ENCODE data around the gene MYO16.

Gene MYO16

DNA sequence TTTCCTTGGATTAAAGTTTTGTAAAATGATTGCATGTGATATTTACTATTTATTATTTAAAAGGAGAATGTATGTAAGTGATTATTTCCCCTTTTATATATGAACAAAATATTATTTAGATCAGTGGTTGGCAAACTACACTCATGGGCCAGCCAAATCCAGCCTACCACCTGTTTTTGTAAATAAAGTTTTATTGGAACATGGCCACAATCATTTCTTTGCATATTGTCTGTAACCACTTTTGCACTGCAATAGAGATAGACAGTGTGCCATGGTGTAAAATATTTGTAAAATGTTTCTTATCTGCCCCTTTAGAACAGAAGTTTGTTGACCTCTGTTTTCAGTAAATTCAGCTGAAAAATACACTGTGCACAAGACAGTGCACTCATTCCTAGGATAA, 426.4 kb downstream of the MYO16 start:
- DNase-seq (ENCODE audit: low read depth): no peak
- no peak overlapping the region for H3K4me3 ChIP-seq (ENCODE audit: low read depth, low read length)
- TF ChIP-seq, protein P1, sequence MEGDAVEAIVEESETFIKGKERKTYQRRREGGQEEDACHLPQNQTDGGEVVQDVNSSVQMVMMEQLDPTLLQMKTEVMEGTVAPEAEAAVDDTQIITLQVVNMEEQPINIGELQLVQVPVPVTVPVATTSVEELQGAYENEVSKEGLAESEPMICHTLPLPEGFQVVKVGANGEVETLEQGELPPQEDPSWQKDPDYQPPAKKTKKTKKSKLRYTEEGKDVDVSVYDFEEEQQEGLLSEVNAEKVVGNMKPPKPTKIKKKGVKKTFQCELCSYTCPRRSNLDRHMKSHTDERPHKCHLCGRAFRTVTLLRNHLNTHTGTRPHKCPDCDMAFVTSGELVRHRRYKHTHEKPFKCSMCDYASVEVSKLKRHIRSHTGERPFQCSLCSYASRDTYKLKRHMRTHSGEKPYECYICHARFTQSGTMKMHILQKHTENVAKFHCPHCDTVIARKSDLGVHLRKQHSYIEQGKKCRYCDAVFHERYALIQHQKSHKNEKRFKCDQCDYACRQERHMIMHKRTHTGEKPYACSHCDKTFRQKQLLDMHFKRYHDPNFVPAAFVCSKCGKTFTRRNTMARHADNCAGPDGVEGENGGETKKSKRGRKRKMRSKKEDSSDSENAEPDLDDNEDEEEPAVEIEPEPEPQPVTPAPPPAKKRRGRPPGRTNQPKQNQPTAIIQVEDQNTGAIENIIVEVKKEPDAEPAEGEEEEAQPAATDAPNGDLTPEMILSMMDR (IDR thresholded peaks at IDR 0.05; ENCODE audit: insufficient read depth, low read depth, low read length, missing control alignments): no peak

GRCh38 chr13:109058087-109058486, 428.7 kb downstream of the MYO16 start:
- no peak overlapping the region for H3K4me3 ChIP-seq (ENCODE audit: low read depth, low read length)
- TF ChIP-seq, protein P1 (IDR thresholded peaks at IDR 0.05; ENCODE audit: insufficient read depth, low read depth, low read length, missing control alignments): no peak
- no peak for DNase-seq (ENCODE audit: low read depth)

DNA sequence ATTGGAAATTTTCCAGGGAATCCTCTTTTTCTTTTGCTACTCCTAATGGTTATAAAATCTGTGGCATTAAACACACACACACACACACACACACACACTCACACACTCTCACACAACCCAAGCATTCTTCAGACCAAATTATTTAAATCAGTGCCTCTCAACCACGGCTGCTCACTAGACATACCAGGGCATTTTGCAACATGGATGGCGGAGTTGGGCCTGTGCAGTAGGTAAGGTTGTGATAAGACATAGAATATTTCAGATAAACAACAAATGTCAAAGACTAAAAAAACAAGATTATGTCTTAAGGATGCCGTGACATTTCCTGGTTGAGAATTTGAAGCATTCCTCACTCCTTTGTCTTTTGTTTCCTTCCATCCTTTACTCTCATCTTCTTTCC, 443.1 kb downstream of the MYO16 start:
- TF ChIP-seq, protein P1 (IDR thresholded peaks at IDR 0.05; ENCODE audit: insufficient read depth, low read depth, low read length, missing control alignments): no peak
- H3K4me3 ChIP-seq (ENCODE audit: low read depth, low read length): no peak overlapping the region
- no peak for DNase-seq (ENCODE audit: low read depth)

DNA sequence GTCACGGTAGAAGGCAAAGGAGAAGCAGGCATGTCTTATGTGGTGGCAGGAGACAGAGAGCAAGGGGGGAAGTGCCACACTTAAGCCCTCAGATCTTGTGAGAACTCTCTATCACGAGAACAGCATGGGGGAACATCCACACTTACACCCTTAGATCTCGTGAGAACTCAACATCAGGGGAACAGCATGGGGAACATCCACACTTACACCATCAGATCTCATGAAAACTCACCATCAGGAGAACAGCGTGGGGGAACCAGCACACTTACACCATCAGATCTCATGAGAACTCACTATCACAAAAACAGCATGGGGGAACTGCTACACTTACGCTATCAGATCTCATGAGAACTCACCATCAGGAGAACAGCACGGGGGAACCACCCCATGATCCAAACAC, 445.0 kb downstream of the MYO16 start:
- H3K4me3 ChIP-seq (ENCODE audit: low read depth, low read length): no peak overlapping the region
- TF ChIP-seq, protein P1 (IDR thresholded peaks at IDR 0.05; ENCODE audit: insufficient read depth, low read depth, low read length, missing control alignments): no peak
- DNase-seq (ENCODE audit: low read depth): no peak

DNA sequence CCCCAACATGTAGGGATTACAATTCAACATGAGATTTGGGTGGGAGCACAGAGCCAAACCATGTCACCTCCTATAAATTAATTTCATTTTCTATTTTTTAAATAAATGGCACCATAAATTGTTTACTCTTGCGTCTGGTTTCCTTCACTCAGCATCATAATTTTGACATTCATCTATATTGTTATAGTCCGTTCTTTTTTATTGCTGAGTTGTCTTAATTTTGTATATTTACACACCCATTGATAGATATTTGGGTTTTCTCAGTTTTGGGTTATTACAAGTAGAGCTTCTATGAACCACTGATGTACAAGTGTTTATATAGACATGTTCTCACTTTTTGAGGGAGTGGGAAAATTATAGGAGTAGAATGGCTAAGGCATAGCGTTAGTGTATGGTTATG, 445.4 kb downstream of the MYO16 start:
- DNase-seq (ENCODE audit: low read depth): no peak
- no peak overlapping the region for H3K4me3 ChIP-seq (ENCODE audit: low read depth, low read length)
- TF ChIP-seq, protein P1 (IDR thresholded peaks at IDR 0.05; ENCODE audit: insufficient read depth, low read depth, low read length, missing control alignments): no peak

GRCh38 chr13:109087916-109088623, 458.7 kb downstream of the MYO16 start:
- H3K4me3 ChIP-seq (ENCODE audit: low read depth, low read length): no peak overlapping the region
- TF ChIP-seq, protein P1 (IDR thresholded peaks at IDR 0.05; ENCODE audit: insufficient read depth, low read depth, low read length, missing control alignments): no peak
- DNase-seq (ENCODE audit: low read depth): no peak

GRCh38 chr13:109088624-109088917, 459.2 kb downstream of the MYO16 start:
- DNase-seq (ENCODE audit: low read depth): no peak
- TF ChIP-seq, protein P1 (IDR thresholded peaks at IDR 0.05; ENCODE audit: insufficient read depth, low read depth, low read length, missing control alignments): no peak

More at GRCh38 chr13:109088624-109088917, 459.2 kb downstream of the MYO16 start:
- H3K4me3 ChIP-seq (ENCODE audit: low read depth, low read length): no peak overlapping the region
